SKM-1 (cell line): ENCODE data around the gene ACSS1.

Experiments
- DNase-seq: peaks from one replicate; lab custom pipeline; 2025; ENCODE audit not compliant: unreplicated experiment; lab: John Stamatoyannopoulos, UW

The ACSS1 gene

GRCh38 chr20:25059866-25060465, 2.0 kb upstream of the ACSS1 start:
- DNase-seq, result no peak

GRCh38 chr20:25058847-25059810, 1.2 kb upstream of the ACSS1 start:
- DNase-seq, result no peak

DNA sequence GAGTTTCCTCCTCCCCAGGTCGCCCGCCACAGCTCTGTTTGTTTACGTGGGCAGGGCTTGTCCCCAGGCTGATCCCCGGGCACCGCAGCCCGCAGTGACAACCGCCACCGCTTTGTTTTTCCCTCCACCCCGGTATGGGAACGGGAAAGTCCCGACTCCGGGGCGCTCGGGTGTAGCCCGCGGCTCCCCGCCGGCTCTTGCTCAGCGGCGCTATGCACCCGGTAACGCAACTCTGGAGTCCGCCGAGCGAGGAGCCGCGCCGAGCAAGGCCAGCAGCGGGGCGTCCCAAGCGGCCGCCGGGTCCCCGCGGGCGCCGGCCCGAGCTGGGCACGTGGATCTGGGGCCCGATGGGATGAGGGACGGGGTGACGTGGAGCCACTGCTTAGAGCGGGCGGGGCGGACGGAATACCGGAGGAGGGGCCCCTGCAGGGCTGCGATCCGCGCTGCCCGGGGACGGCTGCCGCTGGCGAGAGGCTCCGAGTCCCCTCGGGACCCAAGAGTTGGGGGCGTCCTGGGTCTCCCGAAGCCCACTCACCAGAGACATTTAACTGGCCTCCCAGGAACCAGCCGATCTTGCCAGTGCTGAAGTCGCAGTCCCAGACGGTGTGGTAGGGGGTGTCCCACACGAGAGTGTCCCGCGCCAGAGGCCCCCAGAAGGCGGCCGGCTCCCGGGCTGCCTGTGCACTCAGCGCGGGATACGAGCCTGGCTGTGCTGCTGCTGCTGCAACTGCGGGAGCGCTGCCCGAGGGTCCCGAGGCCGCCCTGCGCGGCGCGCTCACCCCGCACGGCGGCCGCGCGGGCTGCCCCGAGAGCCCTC, 497 bp downstream of the ACSS1 start:
- no peak for DNase-seq

GRCh38 chr20:25056690-25057233, 1.2 kb downstream of the ACSS1 start:
- no peak for DNase-seq

DNA sequence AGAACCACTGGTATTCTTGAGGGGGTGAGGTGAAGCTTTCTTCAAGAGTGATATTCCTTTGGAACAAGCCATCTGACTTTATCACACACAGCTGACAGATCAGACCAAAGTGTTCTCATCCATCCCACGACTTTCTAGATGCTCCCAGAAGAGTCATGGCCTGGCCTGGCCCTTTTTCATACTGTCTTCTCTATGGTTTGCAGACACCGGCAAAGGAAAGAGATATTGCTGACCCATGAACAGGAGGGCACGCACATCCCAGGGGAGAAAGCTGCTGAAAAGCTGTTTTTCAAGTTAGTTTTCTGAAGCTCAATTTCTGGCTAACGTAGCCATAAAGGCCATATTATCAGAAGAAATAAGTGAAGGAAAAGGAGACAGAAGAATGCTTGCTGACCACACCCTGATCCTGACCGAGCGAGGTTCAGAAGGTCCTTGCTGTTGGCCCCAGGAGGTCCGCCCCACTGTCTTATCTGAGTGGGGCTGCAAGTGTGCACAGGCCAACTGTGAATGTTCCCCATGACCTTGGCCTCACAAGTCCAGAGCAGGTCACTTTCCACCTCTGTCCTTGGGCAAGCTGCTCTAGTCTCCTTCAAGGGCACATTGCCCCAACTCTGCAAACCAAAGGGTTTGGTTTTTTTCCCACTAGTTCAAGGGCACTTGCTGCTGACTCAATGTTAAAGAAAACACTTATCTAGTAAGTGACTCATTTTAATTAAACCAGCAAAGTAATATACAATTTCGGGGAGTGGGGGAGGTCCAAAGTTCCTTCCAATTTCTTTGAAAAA, 2.0 kb downstream of the ACSS1 start:
- no peak for DNase-seq

DNA sequence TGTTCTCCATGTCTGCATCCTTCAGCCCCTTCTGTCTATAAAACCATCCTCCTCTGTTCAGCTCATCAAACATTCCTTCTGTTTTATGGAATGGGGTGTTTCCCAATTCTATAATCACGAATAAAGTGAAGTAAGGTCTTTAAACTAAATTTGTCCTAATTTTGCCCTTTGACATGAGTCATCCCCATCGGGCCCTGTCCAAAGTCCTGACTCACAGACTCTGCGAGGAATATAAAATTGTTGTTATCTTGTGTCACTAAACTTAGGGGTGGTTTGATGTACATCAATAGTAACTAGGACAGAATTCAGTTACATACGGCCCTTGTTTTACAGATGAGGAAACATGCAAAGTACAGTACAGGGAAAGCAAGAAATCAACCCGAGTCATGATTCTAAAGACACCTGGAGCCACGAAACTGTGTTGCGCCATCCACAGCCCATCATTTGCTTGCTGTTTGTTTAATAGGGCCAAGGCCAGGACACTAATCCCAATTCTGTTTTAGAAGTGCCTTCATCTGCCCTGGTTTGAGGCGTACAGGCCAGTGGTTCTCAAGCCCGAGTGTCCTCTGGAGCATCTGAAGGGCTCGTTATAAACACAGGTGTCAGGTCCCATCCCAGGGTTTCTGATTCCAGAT, 2.8 kb downstream of the ACSS1 start:
- no peak for DNase-seq

- DNase-seq, result no peak
Observed at GRCh38 chr20:25054096-25054820, 3.7 kb downstream of the ACSS1 start.

DNA sequence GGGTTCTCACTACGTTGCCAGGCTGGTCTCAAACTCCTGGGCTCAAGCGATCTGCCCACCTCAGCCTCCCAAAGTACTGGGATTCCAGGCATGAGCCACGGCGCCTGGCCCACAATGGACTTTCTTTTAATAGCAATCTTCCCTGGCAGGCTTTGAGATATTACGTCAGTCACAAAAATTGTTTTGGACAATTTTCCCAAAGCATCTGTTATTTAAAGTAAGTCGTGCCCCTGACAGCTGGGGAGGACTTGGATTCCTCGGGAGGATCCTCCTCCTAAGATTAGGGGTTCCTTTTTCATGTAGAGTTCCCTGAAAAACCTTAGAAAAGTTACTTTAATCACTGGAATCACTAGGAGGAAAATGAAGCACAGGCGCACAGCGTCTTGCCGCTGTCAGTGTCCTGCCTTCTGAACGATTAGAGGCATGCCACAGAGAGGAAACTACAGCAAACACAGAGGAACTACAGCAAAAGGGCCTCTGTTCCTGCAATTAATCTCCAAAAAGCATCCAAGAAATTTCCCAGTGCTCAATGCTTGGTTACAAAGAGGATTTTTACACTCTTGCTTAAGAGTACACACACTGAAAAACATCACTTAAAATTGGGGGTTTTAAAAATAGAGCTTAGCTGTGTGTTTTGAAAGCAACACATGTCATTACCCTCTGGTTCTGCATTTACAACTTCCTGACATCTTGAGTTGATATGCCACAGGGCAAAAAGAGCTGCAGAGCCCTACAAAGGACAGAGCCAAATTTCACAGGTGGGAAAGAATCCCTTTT, 4.5 kb downstream of the ACSS1 start:
- no peak for DNase-seq

DNA sequence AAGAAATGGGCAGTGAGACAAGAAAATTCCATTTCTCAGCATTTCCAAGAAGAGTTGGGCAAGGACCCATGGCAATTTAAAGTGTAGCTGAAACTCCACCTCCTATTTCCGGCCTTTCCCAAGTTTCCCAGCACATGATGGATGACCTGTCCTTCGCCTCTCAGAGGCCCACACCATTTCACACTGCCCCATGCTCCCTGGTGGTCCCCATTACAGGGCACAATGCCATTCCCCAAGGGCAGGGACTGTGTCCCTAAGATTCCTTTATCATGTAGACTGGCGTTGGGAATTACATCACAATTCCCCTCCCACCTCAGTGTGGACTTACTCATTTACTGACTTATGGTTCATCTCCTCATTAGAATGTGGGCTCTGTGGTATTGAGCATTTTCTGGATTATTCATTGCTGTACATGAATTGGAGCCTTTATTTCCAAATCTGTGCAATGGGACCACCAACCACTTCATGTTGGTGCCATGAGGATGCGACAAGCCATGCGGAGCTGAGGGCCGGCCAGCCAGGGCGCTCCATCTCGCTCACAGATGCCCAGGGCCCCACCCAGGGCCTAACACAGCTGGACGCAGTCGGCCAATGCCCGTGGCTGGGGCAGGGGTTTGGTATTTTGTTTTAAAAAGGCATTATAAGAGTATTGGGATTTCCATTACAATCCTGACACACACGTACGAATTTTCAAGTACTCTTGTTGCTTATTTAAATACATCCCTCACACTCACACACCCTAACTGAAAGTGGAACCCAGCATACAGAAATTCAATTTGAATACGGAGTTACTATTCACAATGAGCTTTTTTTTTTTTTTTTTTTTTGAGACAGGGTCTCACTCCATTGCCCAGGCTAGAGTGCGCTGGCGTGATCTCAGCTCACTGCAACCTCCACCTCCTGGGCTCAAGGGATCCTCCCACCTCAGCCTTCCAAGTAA, 5.4 kb downstream of the ACSS1 start:
- no peak for DNase-seq

DNA sequence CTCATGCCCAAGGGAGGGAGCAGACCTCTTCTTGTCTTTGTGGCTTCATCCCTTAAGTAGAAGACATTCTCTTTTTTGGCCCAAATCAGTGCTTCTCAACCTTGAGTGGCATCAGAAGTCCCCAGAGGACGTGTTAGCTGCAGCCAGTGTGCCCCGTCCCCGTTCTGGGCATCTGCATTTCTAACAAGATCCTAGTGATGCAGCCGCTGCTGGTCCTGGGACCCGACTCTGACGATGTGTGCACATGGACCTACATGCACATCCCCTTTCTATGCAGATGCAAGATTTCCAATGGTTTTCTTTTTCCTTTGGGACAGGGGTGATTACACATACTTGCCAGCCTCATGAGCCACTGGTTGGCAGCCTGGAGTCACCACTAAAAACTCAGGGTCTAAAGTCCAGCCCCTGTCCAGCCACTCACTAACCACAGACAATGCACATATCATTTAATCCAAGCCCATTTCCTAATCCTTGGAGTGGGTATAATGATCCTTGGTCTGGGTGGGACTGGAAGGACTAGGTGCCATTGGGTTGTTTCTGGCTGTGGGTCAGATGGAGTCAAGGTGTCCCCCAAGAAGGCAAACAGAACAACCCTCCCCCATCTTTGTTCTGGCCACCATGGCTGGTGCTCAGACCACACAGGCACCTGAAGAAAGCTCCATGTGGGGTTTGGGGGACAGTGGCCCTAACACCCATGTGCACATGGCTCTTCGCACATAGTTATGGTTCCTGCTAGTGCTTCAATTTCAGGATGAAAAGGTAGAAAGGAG, 6.4 kb downstream of the ACSS1 start:
- no peak for DNase-seq

GRCh38 chr20:25050501-25051350, 7.2 kb downstream of the ACSS1 start:
- no peak for DNase-seq

- DNase-seq, result no peak
Observed at GRCh38 chr20:25050082-25050481, 7.9 kb downstream of the ACSS1 start.

GRCh38 chr20:25049261-25050060, 8.5 kb downstream of the ACSS1 start:
- no peak for DNase-seq

- DNase-seq, result no peak
Observed at GRCh38 chr20:25048519-25048952, 9.4 kb downstream of the ACSS1 start.

DNA sequence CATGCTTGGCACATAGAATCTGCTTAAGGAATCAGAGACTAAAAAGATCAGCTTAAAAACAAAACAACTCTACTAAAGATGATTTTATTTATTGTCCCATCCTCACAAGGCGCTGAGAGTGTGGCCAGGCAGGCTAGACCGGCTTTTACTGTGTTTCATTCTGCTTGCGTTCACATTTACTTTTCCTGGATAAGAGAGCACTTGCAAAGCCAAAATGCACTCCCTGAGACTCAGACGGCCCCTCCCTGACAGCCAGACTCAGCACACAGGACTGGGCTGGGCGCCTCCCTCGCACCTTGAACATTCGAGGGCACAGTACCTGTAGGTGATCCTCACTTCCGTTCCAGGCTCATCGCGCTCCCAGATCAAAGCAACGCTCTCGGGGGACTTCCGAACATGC, 10.2 kb downstream of the ACSS1 start:
- no peak for DNase-seq
